Panc1 (cell line): Measurements from ENCODE around the gene TRIM27. TPM values are rescaled to one million over a fixed set of nuclear protein-coding genes. Genes with fewer than 3 reads are reported as not detected.

Experiments
- ATAC-seq: fragments of 200-7000 bp; cut with Tn5 transposase; 2 replicates; pipeline ENCODE4 v1.9.1; 2020; ENCODE audit warnings: mild to moderate bottlenecking, moderate library complexity
- BruUV-seq: library from RNA; stranded (reverse); fragments of 400-500 nt; replicated peaks from 2 replicates; lab custom pipeline; 2021; lab: Mats Ljungman, UMichigan
- CTCF ChIA-PET: fragments of 300-600 bp; sonication (Branson Sonifier 250); formaldehyde crosslinking; loops from one replicate; lab custom pipeline; 2022; ENCODE audit warnings: antibody characterized with exemption; lab: Charles Lee
- POLR2A ChIA-PET: fragments of 300-600 bp; sonication (Branson Sonifier 250); formaldehyde crosslinking; loops from one replicate; lab custom pipeline; 2022; ENCODE audit warnings: antibody characterized with exemption; lab: Charles Lee
- DNase-seq: peaks from one replicate; pipeline ENCODE4 v3.0.0-alpha.2; 2010; ENCODE audit warnings: low read depth, low spot score
- H3K27ac ChIP-seq: 2 replicates; pipeline ENCODE4 v1.5.1; 2011; ENCODE audit warnings: mild to moderate bottlenecking, low read length, inconsistent platforms
- H3K27me3 ChIP-seq: fragments of 200-500 bp; sonication (Bioruptor generic); 2 replicates; pipeline ENCODE4 v1.6.0; 2014; ENCODE audit warnings: low read length, inconsistent platforms; ENCODE audit not compliant: control insufficient read depth, insufficient read depth
- H3K36me3 ChIP-seq: fragments of 200-500 bp; sonication (Bioruptor generic); 2 replicates; pipeline ENCODE4 v1.5.1; 2014; ENCODE audit warnings: inconsistent platforms, mild to moderate bottlenecking, low read length, moderate library complexity; ENCODE audit not compliant: control insufficient read depth, insufficient read depth
- H3K4me1 ChIP-seq: 2 replicates; pipeline ENCODE4 v1.5.1; 2011; ENCODE audit warnings: inconsistent platforms, mild to moderate bottlenecking, low read length, moderate library complexity; ENCODE audit not compliant: control insufficient read depth, insufficient read depth
- H3K4me3 ChIP-seq, 2 experiments: 2 replicates each; pipeline ENCODE4 v1.5.1; 2011 to 2012; ENCODE audit warnings: low read depth in 2 of 2, low read length in 2 of 2, mild to moderate bottlenecking in 2 of 2, inconsistent platforms in 1 of 2, moderate library complexity in 1 of 2
- H3K9me3 ChIP-seq: fragments of 200-500 bp; sonication (Bioruptor generic); 2 replicates; pipeline ENCODE4 v1.5.1; 2014; ENCODE audit warnings: low read depth, mild to moderate bottlenecking, inconsistent platforms, low read length, moderate library complexity; ENCODE audit not compliant: control insufficient read depth, insufficient read depth
- POLR2AphosphoS5 ChIP-seq: IDR thresholded peaks from 2 replicates; pipeline ENCODE4 v1.6.1; 2012; ENCODE audit warnings: mild to moderate bottlenecking, low read depth, low read length, moderate library complexity
- SIN3A ChIP-seq: IDR thresholded peaks from 2 replicates; pipeline ENCODE4 v1.6.1; 2012; ENCODE audit warnings: low read depth, mild to moderate bottlenecking, low read length, moderate library complexity, borderline replicate concordance; ENCODE audit not compliant: insufficient read depth
- TCF7L2 ChIP-seq: IDR thresholded peaks from 2 replicates; pipeline ENCODE4 v1.6.1; 2011; ENCODE audit warnings: mild to moderate bottlenecking, low read depth, low read length, inconsistent platforms
- in situ Hi-C: cut with HindIII; loops from 2 replicates; pipeline ENCODE4 v1.10.0; 2016; ENCODE audit warnings: low sequenced_read_pairs, low pct_unique_long_range_greater_than_20kb
- intact Hi-C: fragments of 100-400 bp; cut with micrococcal nuclease; formaldehyde crosslinking; loops from one replicate; pipeline ENCODE4 v1.10.0; 2022; ENCODE audit not compliant: unreplicated experiment
- total RNA-seq: library from RNA; stranded (reverse); gene quantifications from one replicate; pipeline ENCODE4 v1.2.1, GENCODE V29; 2021; ENCODE audit not compliant: unreplicated experiment
- TF ChIP-seq, protein P1 (sequence below), 2 experiments: IDR thresholded peaks; 2 replicates each; pipeline ENCODE4 v1.6.1; 2011 to 2012; ENCODE audit warnings: low read depth in 2 of 2, control low read depth in 1 of 2, low read length in 1 of 2, mild to moderate bottlenecking in 1 of 2, moderate library complexity in 1 of 2; ENCODE audit not compliant: insufficient read depth in 1 of 2
- TF ChIP-seq, protein P2 (sequence below): fragments of 450-650 bp; IDR thresholded peaks from 2 replicates; pipeline ENCODE4 v1.5.1; 2017; ENCODE audit warnings: mild to moderate bottlenecking

Gene TRIM27
- total RNA-seq, 1 experiment from 2014 or later = 53.0 TPM

DNA sequence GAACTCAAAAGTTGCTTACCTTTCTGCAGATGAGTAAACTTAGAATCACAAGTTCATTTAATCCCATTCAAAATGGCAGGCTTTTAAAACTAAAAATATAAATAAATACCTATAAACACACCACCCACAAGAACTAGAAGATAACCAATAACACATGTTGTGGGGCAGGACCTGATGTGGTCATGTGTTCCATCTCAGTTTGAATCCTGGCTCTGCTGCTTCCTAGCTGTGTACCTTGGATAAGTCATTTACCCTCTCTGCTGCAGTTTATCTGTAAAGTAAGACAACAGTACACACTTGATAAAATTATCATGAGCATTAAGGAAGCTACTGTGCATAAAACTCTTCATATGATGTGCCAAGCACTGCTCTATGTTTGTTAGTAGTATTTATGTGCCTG is 22.0 kb downstream of the TRIM27 start:
- TF ChIP-seq, protein P1, sequence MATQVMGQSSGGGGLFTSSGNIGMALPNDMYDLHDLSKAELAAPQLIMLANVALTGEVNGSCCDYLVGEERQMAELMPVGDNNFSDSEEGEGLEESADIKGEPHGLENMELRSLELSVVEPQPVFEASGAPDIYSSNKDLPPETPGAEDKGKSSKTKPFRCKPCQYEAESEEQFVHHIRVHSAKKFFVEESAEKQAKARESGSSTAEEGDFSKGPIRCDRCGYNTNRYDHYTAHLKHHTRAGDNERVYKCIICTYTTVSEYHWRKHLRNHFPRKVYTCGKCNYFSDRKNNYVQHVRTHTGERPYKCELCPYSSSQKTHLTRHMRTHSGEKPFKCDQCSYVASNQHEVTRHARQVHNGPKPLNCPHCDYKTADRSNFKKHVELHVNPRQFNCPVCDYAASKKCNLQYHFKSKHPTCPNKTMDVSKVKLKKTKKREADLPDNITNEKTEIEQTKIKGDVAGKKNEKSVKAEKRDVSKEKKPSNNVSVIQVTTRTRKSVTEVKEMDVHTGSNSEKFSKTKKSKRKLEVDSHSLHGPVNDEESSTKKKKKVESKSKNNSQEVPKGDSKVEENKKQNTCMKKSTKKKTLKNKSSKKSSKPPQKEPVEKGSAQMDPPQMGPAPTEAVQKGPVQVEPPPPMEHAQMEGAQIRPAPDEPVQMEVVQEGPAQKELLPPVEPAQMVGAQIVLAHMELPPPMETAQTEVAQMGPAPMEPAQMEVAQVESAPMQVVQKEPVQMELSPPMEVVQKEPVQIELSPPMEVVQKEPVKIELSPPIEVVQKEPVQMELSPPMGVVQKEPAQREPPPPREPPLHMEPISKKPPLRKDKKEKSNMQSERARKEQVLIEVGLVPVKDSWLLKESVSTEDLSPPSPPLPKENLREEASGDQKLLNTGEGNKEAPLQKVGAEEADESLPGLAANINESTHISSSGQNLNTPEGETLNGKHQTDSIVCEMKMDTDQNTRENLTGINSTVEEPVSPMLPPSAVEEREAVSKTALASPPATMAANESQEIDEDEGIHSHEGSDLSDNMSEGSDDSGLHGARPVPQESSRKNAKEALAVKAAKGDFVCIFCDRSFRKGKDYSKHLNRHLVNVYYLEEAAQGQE (IDR thresholded peaks at IDR 0.05; ENCODE audit: insufficient read depth in 1 of 2, low read depth in 2 of 2, low read length in 1 of 2) = no peak
- TF ChIP-seq, protein P2, sequence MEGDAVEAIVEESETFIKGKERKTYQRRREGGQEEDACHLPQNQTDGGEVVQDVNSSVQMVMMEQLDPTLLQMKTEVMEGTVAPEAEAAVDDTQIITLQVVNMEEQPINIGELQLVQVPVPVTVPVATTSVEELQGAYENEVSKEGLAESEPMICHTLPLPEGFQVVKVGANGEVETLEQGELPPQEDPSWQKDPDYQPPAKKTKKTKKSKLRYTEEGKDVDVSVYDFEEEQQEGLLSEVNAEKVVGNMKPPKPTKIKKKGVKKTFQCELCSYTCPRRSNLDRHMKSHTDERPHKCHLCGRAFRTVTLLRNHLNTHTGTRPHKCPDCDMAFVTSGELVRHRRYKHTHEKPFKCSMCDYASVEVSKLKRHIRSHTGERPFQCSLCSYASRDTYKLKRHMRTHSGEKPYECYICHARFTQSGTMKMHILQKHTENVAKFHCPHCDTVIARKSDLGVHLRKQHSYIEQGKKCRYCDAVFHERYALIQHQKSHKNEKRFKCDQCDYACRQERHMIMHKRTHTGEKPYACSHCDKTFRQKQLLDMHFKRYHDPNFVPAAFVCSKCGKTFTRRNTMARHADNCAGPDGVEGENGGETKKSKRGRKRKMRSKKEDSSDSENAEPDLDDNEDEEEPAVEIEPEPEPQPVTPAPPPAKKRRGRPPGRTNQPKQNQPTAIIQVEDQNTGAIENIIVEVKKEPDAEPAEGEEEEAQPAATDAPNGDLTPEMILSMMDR = no peak
- TF ChIP-seq TCF7L2 = no peak
- no peak for TF ChIP-seq POLR2AphosphoS5
- TF ChIP-seq SIN3A = no peak
- H3K27me3 ChIP-seq = no peaks in the 10 kb centered on the region
- ATAC-seq = no peak
- H3K36me3 ChIP-seq = peaks cover 31% of the 10 kb centered on the region
- BruUV-seq = no TSS peak
- intact Hi-C loops (no loop called here), in situ Hi-C loops (no loop called here)
- peaks cover 5% of the 10 kb centered on the region; the same call in 1 of the 2 replicates for H3K4me1 ChIP-seq
- ChIA-PET CTCF (no interaction called here), POLR2A (interaction anchor here (0.5 kb wide), 1 partner anchor 47 kb away, joined by 14 read pairs; no protein-coding TSS in a partner anchor)
- no peak overlapping the region for H3K27ac ChIP-seq
- H3K9me3 ChIP-seq = no peaks in the 10 kb centered on the region
- no peak for DNase-seq
- no peak overlapping the region for H3K4me3 ChIP-seq

DNA sequence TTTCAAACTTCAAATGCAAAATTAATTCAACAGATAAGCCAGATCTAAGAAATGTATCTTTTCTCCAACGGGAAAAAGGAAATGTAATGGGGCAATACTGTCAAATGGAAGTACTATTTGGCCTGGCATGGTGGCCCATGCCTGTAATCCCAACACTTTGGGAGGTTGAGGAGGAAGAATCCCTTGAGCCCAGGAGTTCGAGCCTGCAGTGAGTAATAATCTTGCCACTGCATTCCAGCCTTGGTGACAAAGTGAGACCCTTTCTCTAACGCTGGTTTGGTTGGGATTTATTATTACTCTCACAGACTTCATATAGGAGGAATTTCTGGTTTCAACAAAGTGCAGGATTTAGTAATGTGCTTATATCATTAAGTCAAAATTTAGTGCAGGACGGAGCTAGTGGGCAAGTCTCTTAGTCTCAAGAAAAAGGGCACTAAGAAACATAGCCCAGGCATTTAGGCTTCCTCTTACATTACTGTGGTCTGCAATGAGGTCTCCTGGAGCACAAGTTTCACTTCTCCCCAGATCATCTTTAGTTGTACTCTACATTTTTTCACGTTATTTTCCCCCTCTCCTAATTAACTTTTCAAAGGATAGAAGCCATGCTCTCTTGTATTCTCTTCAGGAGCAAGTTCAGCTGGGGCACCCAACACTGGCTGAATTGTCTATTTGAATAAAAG is 23.1 kb downstream of the TRIM27 start:
- CTCF ChIA-PET = no interaction called here
- peaks cover 30% of the 10 kb centered on the region for H3K36me3 ChIP-seq
- BruUV-seq = no TSS peak
- ATAC-seq = no peak
- in situ Hi-C loops = no loop called here
- POLR2A ChIA-PET = no interaction called here
- TF ChIP-seq POLR2AphosphoS5 = no peak
- TF ChIP-seq, protein P2 = no peak
- TF ChIP-seq SIN3A = no peak
- no peak for TF ChIP-seq TCF7L2
- TF ChIP-seq, protein P1 (IDR thresholded peaks at IDR 0.05; ENCODE audit: insufficient read depth in 1 of 2, low read depth in 2 of 2, low read length in 1 of 2) = no peak
- intact Hi-C loops = no loop called here
- H3K4me1 ChIP-seq = peaks cover 5% of the 10 kb centered on the region; the same call in 1 of the 2 replicates
- no peaks in the 10 kb centered on the region for H3K9me3 ChIP-seq
- DNase-seq = no peak
- no peak overlapping the region for H3K4me3 ChIP-seq
- H3K27me3 ChIP-seq = no peaks in the 10 kb centered on the region
- H3K27ac ChIP-seq = no peak overlapping the region
